PC-3 (cell line): Measurements from ENCODE around the gene PCDHGB5. TPM values are rescaled to one million over a fixed set of nuclear protein-coding genes. Genes with fewer than 3 reads are reported as not detected.

ENCODE experiments used
- ATAC-seq: fragments of 200-7000 bp; cut with Tn5 transposase; 2 replicates; pipeline ENCODE4 v1.9.1; 2020; ENCODE audit warnings: mild to moderate bottlenecking, moderate library complexity
- BruUV-seq: library from RNA; stranded (reverse); fragments of 400-500 nt; replicated peaks from 2 replicates; lab custom pipeline; 2021; lab: Mats Ljungman, UMichigan
- CTCF ChIA-PET: fragments of 300-600 bp; sonication (Branson Sonifier 250); formaldehyde crosslinking; loops from one replicate; lab custom pipeline; 2022; ENCODE audit warnings: antibody characterized with exemption; lab: Charles Lee
- POLR2A ChIA-PET: fragments of 300-600 bp; sonication (Branson Sonifier 250); formaldehyde crosslinking; loops from one replicate; lab custom pipeline; 2022; ENCODE audit warnings: antibody characterized with exemption; ENCODE audit not compliant: unreplicated experiment; lab: Charles Lee
- DNase-seq: peaks from one replicate; pipeline ENCODE4 v3.0.0-alpha.2; 2015
- H2AFZ ChIP-seq: fragments of 300-600 bp; sonication (generic); 2 replicates; pipeline ENCODE4 v1.6.0; 2016; ENCODE audit warnings: antibody characterized with exemption, low read length
- H3F3A ChIP-seq: fragments of 300-600 bp; sonication (generic); one replicate; pipeline ENCODE4 v1.6.0; 2017; ENCODE audit warnings: antibody characterized with exemption, low read length, control low read depth, mild to moderate bottlenecking; ENCODE audit not compliant: unreplicated experiment
- H3K27ac ChIP-seq: fragments of 300-600 bp; sonication (generic); 2 replicates; pipeline ENCODE4 v1.5.1; 2016; ENCODE audit warnings: mild to moderate bottlenecking, low read length
- H3K27me3 ChIP-seq: fragments of 300-600 bp; sonication (generic); 2 replicates; pipeline ENCODE4 v1.6.1; 2016; ENCODE audit warnings: low read length, mixed read lengths
- H3K36me3 ChIP-seq: fragments of 300-600 bp; sonication (generic); 2 replicates; pipeline ENCODE4 v1.6.1; 2016; ENCODE audit warnings: low read depth, mixed run types, low read length, mixed read lengths
- H3K4me1 ChIP-seq: fragments of 300-600 bp; sonication (generic); 2 replicates; pipeline ENCODE4 v1.5.1; 2016; ENCODE audit warnings: low read length; ENCODE audit not compliant: insufficient read depth
- H3K4me2 ChIP-seq: fragments of 300-600 bp; sonication (generic); 2 replicates; pipeline ENCODE4 v1.6.0; 2016; ENCODE audit warnings: low read length
- H3K4me3 ChIP-seq: fragments of 300-600 bp; sonication (generic); 2 replicates; pipeline ENCODE4 v1.5.1; 2016; ENCODE audit warnings: mild to moderate bottlenecking, low read length, mixed read lengths
- H3K79me2 ChIP-seq: fragments of 300-600 bp; sonication (generic); 2 replicates; pipeline ENCODE4 v1.6.1; 2017; ENCODE audit warnings: low read length, mixed read lengths
- H3K9ac ChIP-seq: fragments of 300-600 bp; sonication (generic); 2 replicates; pipeline ENCODE4 v1.6.0; 2016; ENCODE audit warnings: mild to moderate bottlenecking, low read length
- H3K9me2 ChIP-seq: fragments of 300-600 bp; sonication (generic); replicated peaks from 2 replicates; pipeline ENCODE4 v1.6.1; 2016; ENCODE audit warnings: mixed run types, low read length, mixed read lengths
- H3K9me3 ChIP-seq: fragments of 300-600 bp; sonication (generic); 2 replicates; pipeline ENCODE4 v1.6.1; 2016; ENCODE audit warnings: low read length, mixed read lengths
- H4K20me1 ChIP-seq: fragments of 300-600 bp; sonication (generic); 2 replicates; pipeline ENCODE4 v1.6.1; 2016; ENCODE audit warnings: low read length, mixed read lengths
- EZH2 ChIP-seq: fragments of 300-600 bp; sonication (generic); IDR thresholded peaks from one replicate; pipeline ENCODE4 v1.6.1; 2017; ENCODE audit warnings: antibody characterized with exemption, mild to moderate bottlenecking, low read length; ENCODE audit not compliant: unreplicated experiment
- EZH2phosphoT487 ChIP-seq: fragments of 300-600 bp; sonication (generic); IDR thresholded peaks from 2 replicates; pipeline ENCODE4 v1.6.1; 2018; ENCODE audit warnings: mild to moderate bottlenecking, antibody characterized with exemption, low read length, borderline replicate concordance
- intact Hi-C: fragments of 100-400 bp; cut with micrococcal nuclease; formaldehyde crosslinking; loops from 2 replicates; pipeline ENCODE4 v1.9.0; 2023
- total RNA-seq: library from RNA; depleted of rRNA; stranded (reverse); fragments of >200 nt; gene quantifications from 2 replicates; pipeline ENCODE4 v1.2.3, GENCODE V29; 2014
- TF ChIP-seq, protein P1 (sequence below): fragments of 300-600 bp; sonication (generic); conservative IDR thresholded peaks from 2 replicates; pipeline ENCODE4 v1.5.1; 2017; ENCODE audit warnings: antibody characterized with exemption, low read depth, mild to moderate bottlenecking, low read length

PCDHGB5 gene
- total RNA-seq, 1 experiment from 2014 or later: 9.0 TPM

DNA sequence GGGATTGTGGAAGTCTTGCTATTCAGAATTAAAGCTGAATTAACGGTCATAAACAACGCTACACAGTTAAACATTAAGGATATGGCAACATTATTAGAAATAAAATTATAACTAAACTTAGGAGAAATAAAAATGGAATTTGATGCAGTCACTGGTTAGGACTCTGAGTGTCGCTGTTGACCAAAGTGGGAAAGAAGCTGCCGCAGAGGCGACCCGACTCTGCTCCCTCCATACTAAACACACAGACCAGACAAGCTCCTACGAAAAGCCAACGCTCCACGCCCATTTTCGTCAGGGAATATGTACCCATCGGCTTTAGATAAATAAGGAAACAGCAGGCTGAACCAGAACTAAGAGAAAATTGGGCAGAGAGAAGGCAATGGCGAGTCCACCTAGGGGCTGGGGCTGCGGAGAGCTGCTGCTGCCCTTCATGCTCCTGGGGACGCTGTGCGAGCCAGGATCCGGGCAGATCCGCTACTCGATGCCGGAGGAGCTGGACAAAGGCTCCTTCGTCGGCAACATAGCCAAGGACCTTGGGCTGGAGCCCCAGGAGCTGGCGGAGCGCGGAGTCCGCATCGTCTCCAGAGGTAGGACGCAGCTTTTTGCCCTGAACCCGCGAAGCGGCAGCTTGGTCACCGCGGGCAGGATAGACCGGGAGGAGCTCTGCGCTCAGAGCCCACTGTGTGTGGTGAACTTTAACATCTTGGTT, 33.6 kb upstream of the PCDHGB5 start, which contains the start of gene PCDHGA5:
TSS of gene PCDHGA5 (plus strand) at position 211 of the 709 bp plus-strand sequence. CDS start at position 380, 169 bp downstream.
- Histone ChIP-seq H2AFZ (peak within 1 kb of the TSS; percentile 75), H3K36me3 (no peaks in the 10 kb centered on the region; the same call in 1 of the 2 replicates), H3F3A (no peaks in the 10 kb centered on the region), H3K4me3 (peak within 1 kb of the TSS; percentile 64), H3K27ac (no peak within 1 kb of the TSS), H3K4me2 (peak within 1 kb of the TSS; percentile 66), H3K79me2 (no peaks in the 10 kb centered on the region), H3K4me1 (0 out of 2 replicates have a peak, but pooled peaks cover 3% of the 10 kb centered on the region), H3K9me3 (no peaks in the 10 kb centered on the region; the same call in 1 of the 2 replicates), H4K20me1 (no peaks in the 10 kb centered on the region), H3K27me3 (no peaks in the 10 kb centered on the region), H3K9me2 (no peaks in the 10 kb centered on the region), H3K9ac (peak within 1 kb of the TSS; percentile 17; the same call in 1 of the 2 replicates)
- ATAC-seq: peak; percentile 83
- DNase-seq: peak; percentile 45
- TF ChIP-seq, protein P1, sequence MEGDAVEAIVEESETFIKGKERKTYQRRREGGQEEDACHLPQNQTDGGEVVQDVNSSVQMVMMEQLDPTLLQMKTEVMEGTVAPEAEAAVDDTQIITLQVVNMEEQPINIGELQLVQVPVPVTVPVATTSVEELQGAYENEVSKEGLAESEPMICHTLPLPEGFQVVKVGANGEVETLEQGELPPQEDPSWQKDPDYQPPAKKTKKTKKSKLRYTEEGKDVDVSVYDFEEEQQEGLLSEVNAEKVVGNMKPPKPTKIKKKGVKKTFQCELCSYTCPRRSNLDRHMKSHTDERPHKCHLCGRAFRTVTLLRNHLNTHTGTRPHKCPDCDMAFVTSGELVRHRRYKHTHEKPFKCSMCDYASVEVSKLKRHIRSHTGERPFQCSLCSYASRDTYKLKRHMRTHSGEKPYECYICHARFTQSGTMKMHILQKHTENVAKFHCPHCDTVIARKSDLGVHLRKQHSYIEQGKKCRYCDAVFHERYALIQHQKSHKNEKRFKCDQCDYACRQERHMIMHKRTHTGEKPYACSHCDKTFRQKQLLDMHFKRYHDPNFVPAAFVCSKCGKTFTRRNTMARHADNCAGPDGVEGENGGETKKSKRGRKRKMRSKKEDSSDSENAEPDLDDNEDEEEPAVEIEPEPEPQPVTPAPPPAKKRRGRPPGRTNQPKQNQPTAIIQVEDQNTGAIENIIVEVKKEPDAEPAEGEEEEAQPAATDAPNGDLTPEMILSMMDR: peak; percentile 53
- TF ChIP-seq EZH2 (no peak), EZH2phosphoT487 (no peak)
- intact Hi-C loops: loop anchor here (1.0 to 5.0 kb wide), 3 partner anchors 33 to 272 kb away; partner anchors contain the start of genes PCDHB2 and PCDHGB5
- TSS peak; percentile 39 for BruUV-seq
- ChIA-PET POLR2A (no interaction called here), CTCF (interaction anchor here (0.6 to 1.4 kb wide), 9 partner anchors 33 to 203 kb away, joined by 3 to 10 read pairs (median 5); partner anchors contain the start of gene PCDHB9)

DNA sequence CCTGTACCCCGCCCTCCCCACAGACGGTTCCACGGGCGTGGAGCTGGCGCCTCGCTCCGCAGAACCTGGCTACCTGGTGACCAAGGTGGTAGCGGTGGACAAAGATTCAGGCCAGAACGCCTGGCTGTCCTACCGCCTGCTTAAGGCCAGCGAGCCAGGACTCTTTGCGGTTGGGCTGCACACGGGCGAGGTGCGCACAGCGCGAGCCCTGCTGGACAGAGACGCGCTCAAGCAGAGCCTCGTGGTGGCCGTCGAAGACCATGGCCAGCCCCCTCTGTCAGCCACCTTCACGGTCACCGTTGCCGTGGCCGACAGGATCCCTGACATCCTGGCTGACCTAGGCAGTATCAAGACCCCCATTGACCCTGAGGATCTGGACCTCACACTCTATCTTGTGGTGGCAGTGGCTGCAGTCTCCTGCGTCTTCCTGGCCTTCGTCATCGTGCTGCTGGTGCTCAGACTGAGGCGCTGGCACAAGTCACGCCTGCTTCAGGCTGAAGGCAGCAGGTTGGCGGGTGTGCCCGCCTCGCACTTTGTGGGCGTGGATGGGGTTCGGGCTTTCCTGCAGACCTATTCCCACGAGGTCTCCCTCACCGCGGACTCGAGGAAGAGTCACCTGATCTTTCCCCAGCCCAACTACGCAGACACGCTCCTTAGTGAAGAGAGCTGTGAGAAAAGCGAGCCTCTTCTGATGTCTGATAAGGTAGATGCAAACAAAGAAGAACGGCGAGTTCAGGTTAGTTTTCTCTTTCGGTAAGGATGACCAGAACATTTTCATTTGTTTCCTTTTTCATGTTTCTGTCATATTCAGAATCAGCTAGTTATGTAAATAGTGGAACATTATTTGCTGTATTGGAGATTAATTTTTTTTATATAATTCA, 31.5 kb upstream of the PCDHGB5 start:
- intact Hi-C loops: no loop called here
- no peaks in the 10 kb centered on the region; the same call in 1 of the 2 replicates for H3K9me3 ChIP-seq
- 0 out of 2 replicates have a peak, but pooled peaks cover 3% of the 10 kb centered on the region for H3K4me1 ChIP-seq
- H2AFZ ChIP-seq: no peak overlapping the region
- POLR2A ChIA-PET: no interaction called here
- H3K36me3 ChIP-seq: no peaks in the 10 kb centered on the region; the same call in 1 of the 2 replicates
- H3K9ac ChIP-seq: no peak overlapping the region
- no peaks in the 10 kb centered on the region for H3F3A ChIP-seq
- H4K20me1 ChIP-seq: no peaks in the 10 kb centered on the region
- CTCF ChIA-PET: no interaction called here
- H3K79me2 ChIP-seq: no peaks in the 10 kb centered on the region
- H3K4me3 ChIP-seq: no peak overlapping the region
- DNase-seq (no peak), ATAC-seq (no peak)
- H3K4me2 ChIP-seq: no peak overlapping the region
- H3K9me2 ChIP-seq: no peaks in the 10 kb centered on the region
- no TSS peak for BruUV-seq
- no peaks in the 10 kb centered on the region for H3K27me3 ChIP-seq
- TF ChIP-seq, protein P1: no peak
- TF ChIP-seq EZH2phosphoT487 (no peak), EZH2 (no peak)
- H3K27ac ChIP-seq: no peak overlapping the region
